MM.1S (cell line): Measurements from ENCODE around the gene IL17D.

ENCODE experiments used
- CTCF ChIP-seq: fragments of 300-600 bp; sonication (generic); IDR thresholded peaks from 2 replicates; pipeline ENCODE4 v1.5.1; 2016; ENCODE audit warnings: antibody characterized with exemption, low read length, mixed read lengths
- EZH2 ChIP-seq: fragments of 300-600 bp; sonication (generic); optimal IDR thresholded peaks from 2 replicates; pipeline ENCODE3; 2017; ENCODE audit warnings: low read depth, mild to moderate bottlenecking, antibody characterized with exemption, low read length, mixed read lengths

DNA sequence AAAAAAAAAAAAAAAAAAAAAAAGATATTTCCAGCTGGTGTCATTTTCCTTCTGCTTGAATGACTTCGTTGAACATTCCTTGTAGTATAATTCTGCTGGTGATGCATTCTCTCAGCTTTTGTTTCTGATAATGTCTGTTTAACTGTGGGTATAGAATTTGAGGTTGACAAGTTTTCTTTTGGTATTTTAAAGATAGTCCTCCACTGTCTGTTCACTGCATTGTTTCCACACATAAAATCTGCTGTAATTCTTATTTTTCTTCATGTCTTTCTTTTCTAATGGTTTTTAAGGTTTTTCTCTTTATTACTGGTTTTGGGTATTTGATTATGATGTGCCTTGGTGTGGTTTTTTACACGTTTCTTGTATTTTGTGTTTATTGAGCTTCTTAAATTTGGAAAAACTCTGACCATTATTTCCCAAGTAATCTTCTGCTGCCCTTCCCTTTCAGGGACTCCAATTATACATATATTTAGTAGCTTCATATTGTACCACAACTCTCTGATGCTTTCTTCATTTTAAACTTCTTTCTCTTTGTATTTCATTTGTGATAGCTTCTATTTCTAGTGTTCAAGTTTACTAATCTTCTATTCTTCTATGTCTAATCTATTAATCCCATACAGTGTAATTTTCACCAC is 63.9 kb downstream of the IL17D start:
- TF ChIP-seq CTCF, result no peak
- no peak for TF ChIP-seq EZH2
